Endodermal cell (in vitro differentiated cells): Measurements from ENCODE around the gene NT5E. TPM values are rescaled to one million over a fixed set of nuclear protein-coding genes. Genes with fewer than 3 reads are reported as not detected.

Source experiments
- DNase-seq: peaks from one replicate; pipeline ENCODE4 v3.0.0-alpha.2; 2017
- H3K27ac ChIP-seq: 2 replicates; pipeline ENCODE4 v1.5.1; 2013; ENCODE audit warnings: mild to moderate bottlenecking, low read depth, low read length, moderate library complexity
- H3K27me3 ChIP-seq: 2 replicates; pipeline ENCODE4 v1.6.1; 2013; ENCODE audit warnings: mild to moderate bottlenecking, low read length, moderate library complexity; ENCODE audit not compliant: insufficient read depth, control insufficient read depth, poor library complexity, severe bottlenecking
- H3K36me3 ChIP-seq: 2 replicates; pipeline ENCODE4 v1.7.0; 2013; ENCODE audit warnings: mild to moderate bottlenecking, low read length, moderate library complexity; ENCODE audit not compliant: control insufficient read depth, insufficient read depth
- H3K4me1 ChIP-seq: one replicate; pipeline ENCODE4 v1.7.0; 2013; ENCODE audit warnings: low read length; ENCODE audit not compliant: control insufficient read depth, insufficient read depth
- H3K4me3 ChIP-seq: 2 replicates; pipeline ENCODE4 v1.5.1; 2013; ENCODE audit warnings: mild to moderate bottlenecking, low read length, moderate library complexity
- H3K9ac ChIP-seq: 2 replicates; pipeline ENCODE4 v1.6.1; 2013; ENCODE audit warnings: mild to moderate bottlenecking, low read length, moderate library complexity; ENCODE audit not compliant: poor library complexity, severe bottlenecking; ENCODE audit errors: extremely low read depth
- H3K9me3 ChIP-seq: 2 replicates; pipeline ENCODE4 v1.6.1; 2013; ENCODE audit warnings: mild to moderate bottlenecking, low read length, moderate library complexity; ENCODE audit not compliant: control insufficient read depth
- H3K27ac Mint-ChIP-seq: 2 replicates; pipeline ENCODE4 v1.8.0; 2020; ENCODE audit warnings: mixed read lengths
- H3K27me3 Mint-ChIP-seq: 2 replicates; pipeline ENCODE4 v1.8.0; 2021; ENCODE audit warnings: mild to moderate bottlenecking, mixed read lengths; ENCODE audit not compliant: insufficient read depth
- H3K36me3 Mint-ChIP-seq: 2 replicates; pipeline ENCODE4 v1.8.0; 2020; ENCODE audit warnings: low read depth, mixed read lengths
- H3K4me1 Mint-ChIP-seq: 2 replicates; pipeline ENCODE4 v1.8.0; 2020; ENCODE audit warnings: mixed read lengths
- H3K4me3 Mint-ChIP-seq: 2 replicates; pipeline ENCODE4 v1.8.0; 2020; ENCODE audit warnings: mild to moderate bottlenecking, moderate library complexity, mixed read lengths
- H3K9me3 Mint-ChIP-seq: 2 replicates; pipeline ENCODE4 v1.8.0; 2020; ENCODE audit warnings: mild to moderate bottlenecking, mixed read lengths
- WGBS, 2 experiments: methylation state at CpG; one replicate each; pipeline versions ENCODE4 v1.1.5 to v1.1.7; 2013; ENCODE audit warnings: missing lambda C conversion rate in 2 of 2, mixed read lengths in 1 of 2; ENCODE audit not compliant: insufficient coverage in 1 of 2, insufficient read length in 1 of 2; 5-methylcytosine and 5-hydroxymethylcytosine counted together
- total RNA-seq, 2 donors: library from RNA; stranded (reverse); fragmentation: NEBNext Ultra II Directional in 1 of 2; extraction: Animal tissue kit (Norgen Biotek cat#: 25700) in 1 of 2; gene quantifications; 2 replicates in 1 of 2; 3 replicates in 1 of 2; pipeline ENCODE4 v1.2.1, GENCODE V29; 2021
- TF ChIP-seq, protein P1 (sequence below): fragments of 200-600 bp; sonication (generic); conservative IDR thresholded peaks from 2 replicates; pipeline ENCODE4 v1.5.0; 2021; ENCODE audit warnings: antibody characterized with exemption, mild to moderate bottlenecking

The NT5E gene
- total RNA-seq, 2 donors from 2014 or later = 0.33 to 0.75 TPM

DNA sequence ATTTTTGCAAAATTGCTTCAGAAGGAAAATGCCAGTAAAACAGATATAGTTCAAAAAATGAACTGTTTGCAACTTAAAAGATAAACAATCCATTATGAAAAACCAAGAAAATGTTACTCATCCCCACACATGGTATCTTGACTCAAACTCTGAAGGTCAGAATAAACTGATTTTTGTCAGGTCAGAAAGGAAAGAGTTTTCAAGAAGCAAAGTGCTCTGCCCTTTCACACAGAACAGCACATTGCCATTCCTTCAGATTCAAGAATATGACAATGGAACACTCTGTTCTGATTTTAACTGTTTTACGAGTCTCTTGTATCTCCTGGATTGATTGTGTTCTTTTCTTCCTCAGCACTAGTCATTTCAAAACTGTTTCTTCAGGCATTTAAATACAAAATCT, 33.8 kb upstream of the NT5E start:
- Histone ChIP-seq H3K9ac (no peak overlapping the region), H3K9me3 (no peaks in the 10 kb centered on the region), H3K36me3 (no peaks in the 10 kb centered on the region), H3K4me3 (no peak overlapping the region), H3K4me1 (no peaks in the 10 kb centered on the region), H3K27me3 (no peaks in the 10 kb centered on the region), H3K27ac (no peak overlapping the region)
- H3K36me3 Mint-ChIP-seq = no peaks in the 10 kb centered on the region
- no peak overlapping the region for H3K4me3 Mint-ChIP-seq
- no peak overlapping the region for H3K27ac Mint-ChIP-seq
- H3K9me3 Mint-ChIP-seq = no peaks in the 10 kb centered on the region
- DNase-seq = no peak
- 92% methylated on average over 1 of the region's 1 CpG; no CpG with 5 or more reads in 1 of the 2 experiments for WGBS, 2 experiments
- no peaks in the 10 kb centered on the region for H3K4me1 Mint-ChIP-seq
- H3K27me3 Mint-ChIP-seq = no peaks in the 10 kb centered on the region
- TF ChIP-seq, protein P1, sequence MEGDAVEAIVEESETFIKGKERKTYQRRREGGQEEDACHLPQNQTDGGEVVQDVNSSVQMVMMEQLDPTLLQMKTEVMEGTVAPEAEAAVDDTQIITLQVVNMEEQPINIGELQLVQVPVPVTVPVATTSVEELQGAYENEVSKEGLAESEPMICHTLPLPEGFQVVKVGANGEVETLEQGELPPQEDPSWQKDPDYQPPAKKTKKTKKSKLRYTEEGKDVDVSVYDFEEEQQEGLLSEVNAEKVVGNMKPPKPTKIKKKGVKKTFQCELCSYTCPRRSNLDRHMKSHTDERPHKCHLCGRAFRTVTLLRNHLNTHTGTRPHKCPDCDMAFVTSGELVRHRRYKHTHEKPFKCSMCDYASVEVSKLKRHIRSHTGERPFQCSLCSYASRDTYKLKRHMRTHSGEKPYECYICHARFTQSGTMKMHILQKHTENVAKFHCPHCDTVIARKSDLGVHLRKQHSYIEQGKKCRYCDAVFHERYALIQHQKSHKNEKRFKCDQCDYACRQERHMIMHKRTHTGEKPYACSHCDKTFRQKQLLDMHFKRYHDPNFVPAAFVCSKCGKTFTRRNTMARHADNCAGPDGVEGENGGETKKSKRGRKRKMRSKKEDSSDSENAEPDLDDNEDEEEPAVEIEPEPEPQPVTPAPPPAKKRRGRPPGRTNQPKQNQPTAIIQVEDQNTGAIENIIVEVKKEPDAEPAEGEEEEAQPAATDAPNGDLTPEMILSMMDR = no peak

DNA sequence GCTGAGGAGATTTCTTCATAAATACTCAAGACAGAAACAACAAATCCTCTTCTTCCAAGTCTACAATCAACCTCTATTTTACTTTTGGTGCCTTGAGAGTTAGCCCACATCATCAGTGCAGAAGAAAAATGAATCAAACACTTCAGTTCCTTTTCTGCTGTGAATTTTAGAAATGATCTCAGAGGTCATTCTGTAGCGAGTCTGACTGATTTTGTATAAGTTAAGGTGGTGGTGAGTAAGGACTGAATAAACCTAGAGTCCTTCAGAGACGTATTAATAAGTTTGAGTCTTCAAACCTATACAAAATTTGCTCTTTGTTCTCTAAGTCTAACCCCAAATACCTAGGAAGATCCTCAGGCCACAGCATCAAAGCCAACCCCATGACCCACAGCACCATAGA, 33.1 kb upstream of the NT5E start:
- H3K27me3 Mint-ChIP-seq = no peaks in the 10 kb centered on the region
- H3K9ac ChIP-seq = no peak overlapping the region
- no peaks in the 10 kb centered on the region for H3K4me1 ChIP-seq
- no peak overlapping the region for H3K4me3 ChIP-seq
- no peaks in the 10 kb centered on the region for H3K4me1 Mint-ChIP-seq
- 85 to 100% methylated on average over 1 to 2 of the region's 2 CpGs for WGBS, 2 experiments
- no peak overlapping the region for H3K27ac ChIP-seq
- H3K36me3 Mint-ChIP-seq = no peaks in the 10 kb centered on the region
- no peak for DNase-seq
- H3K9me3 Mint-ChIP-seq = no peaks in the 10 kb centered on the region
- TF ChIP-seq, protein P1 = no peak
- H3K9me3 ChIP-seq = no peaks in the 10 kb centered on the region
- H3K4me3 Mint-ChIP-seq = no peak overlapping the region
- no peaks in the 10 kb centered on the region for H3K36me3 ChIP-seq
- H3K27me3 ChIP-seq = no peaks in the 10 kb centered on the region
- H3K27ac Mint-ChIP-seq = no peak overlapping the region

DNA sequence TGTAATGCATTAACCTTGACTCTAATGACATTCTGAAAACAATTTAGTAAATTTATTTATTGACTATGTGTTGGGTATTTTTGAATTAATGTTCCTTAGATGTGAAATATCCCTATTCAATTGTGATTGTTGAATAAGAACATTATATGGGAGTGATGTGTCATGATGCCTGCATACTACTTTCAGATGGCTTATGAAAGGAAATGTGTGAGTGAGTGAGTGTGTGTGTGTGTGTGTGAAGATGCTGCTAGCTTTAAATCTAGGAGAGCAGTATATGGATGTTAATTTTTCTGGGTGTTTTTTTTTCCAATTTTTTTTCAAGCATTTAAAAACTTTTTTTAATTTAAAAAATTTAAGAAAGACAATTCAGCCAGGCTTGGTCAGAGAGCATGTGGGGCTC, 32.5 kb upstream of the NT5E start:
- Histone ChIP-seq H3K36me3 (no peaks in the 10 kb centered on the region), H3K27ac (no peak overlapping the region), H3K4me1 (no peaks in the 10 kb centered on the region), H3K27me3 (no peaks in the 10 kb centered on the region), H3K9me3 (no peaks in the 10 kb centered on the region), H3K4me3 (no peak overlapping the region), H3K9ac (no peak overlapping the region)
- no peaks in the 10 kb centered on the region for H3K36me3 Mint-ChIP-seq
- TF ChIP-seq, protein P1 = no peak
- no peak overlapping the region for H3K4me3 Mint-ChIP-seq
- no peak for DNase-seq
- H3K4me1 Mint-ChIP-seq = no peaks in the 10 kb centered on the region
- H3K27ac Mint-ChIP-seq = no peak overlapping the region
- no peaks in the 10 kb centered on the region for H3K9me3 Mint-ChIP-seq
- H3K27me3 Mint-ChIP-seq = no peaks in the 10 kb centered on the region
